ENCODE data around the gene RRP8. TPM values are rescaled to one million over a fixed set of nuclear protein-coding genes. Genes with fewer than 3 reads are reported as not detected.

RRP8 gene
- total RNA-seq, 4 donors from 2014 or later = 13.9 to 34.1 (median 18.2) TPM

- no peak for DNase-seq (ENCODE audit: low spot score in 2 of 2)
- Histone ChIP-seq H3K36me3 (peaks cover 0 to 9% (median 0%) of the 10 kb centered on the region in 3 donors), H3K4me1 (peaks cover 0 to 65% (median 36%) of the 10 kb centered on the region in 4 donors)
Observed at GRCh38 chr11:6637871-6638270, 34.5 kb upstream of the RRP8 start.

GRCh38 chr11:6636480-6636879 is 33.1 kb upstream of the RRP8 start:
- Histone ChIP-seq H3K9me3 (no peaks in the 10 kb centered on the region), H3K4me3 (no peak overlapping the region), H3K4me1 (peaks cover 0 to 65% (median 36%) of the 10 kb centered on the region in 4 donors), H3K27ac (peak overlapping the region in 2 of 4 donors; percentile 26 to 67), H3K36me3 (peaks cover 0 to 23% (median 0%) of the 10 kb centered on the region in 3 donors), H3K27me3 (peaks cover 0 to 2% of the 10 kb centered on the region in 2 donors)
- TF ChIP-seq, protein P1, sequence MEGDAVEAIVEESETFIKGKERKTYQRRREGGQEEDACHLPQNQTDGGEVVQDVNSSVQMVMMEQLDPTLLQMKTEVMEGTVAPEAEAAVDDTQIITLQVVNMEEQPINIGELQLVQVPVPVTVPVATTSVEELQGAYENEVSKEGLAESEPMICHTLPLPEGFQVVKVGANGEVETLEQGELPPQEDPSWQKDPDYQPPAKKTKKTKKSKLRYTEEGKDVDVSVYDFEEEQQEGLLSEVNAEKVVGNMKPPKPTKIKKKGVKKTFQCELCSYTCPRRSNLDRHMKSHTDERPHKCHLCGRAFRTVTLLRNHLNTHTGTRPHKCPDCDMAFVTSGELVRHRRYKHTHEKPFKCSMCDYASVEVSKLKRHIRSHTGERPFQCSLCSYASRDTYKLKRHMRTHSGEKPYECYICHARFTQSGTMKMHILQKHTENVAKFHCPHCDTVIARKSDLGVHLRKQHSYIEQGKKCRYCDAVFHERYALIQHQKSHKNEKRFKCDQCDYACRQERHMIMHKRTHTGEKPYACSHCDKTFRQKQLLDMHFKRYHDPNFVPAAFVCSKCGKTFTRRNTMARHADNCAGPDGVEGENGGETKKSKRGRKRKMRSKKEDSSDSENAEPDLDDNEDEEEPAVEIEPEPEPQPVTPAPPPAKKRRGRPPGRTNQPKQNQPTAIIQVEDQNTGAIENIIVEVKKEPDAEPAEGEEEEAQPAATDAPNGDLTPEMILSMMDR (IDR thresholded peaks at IDR 0.05) = no peak
- no peak for TF ChIP-seq POLR2A (IDR thresholded peaks at IDR 0.05)
- no peak for TF ChIP-seq EP300 (IDR thresholded peaks at IDR 0.05)
- no peak for DNase-seq (ENCODE audit: low spot score in 2 of 2)
- 89 to 94% methylated on average over 3 of the region's 3 CpGs for WGBS, 2 donors

More at GRCh38 chr11:6637871-6638270, 34.5 kb upstream of the RRP8 start:
- 25 to 29% methylated on average over 3 of the region's 3 CpGs for WGBS, 2 donors
- H3K4me3 ChIP-seq = no peak overlapping the region
- H3K9me3 ChIP-seq = no peaks in the 10 kb centered on the region
- no peaks in the 10 kb centered on the region for H3K27me3 ChIP-seq
- no peak overlapping the region for H3K27ac ChIP-seq
- TF ChIP-seq POLR2A (IDR thresholded peaks at IDR 0.05) (no peak), EP300 (IDR thresholded peaks at IDR 0.05) (peak in 1 of 2 donors; percentile 22)

- Histone ChIP-seq H3K9me3 (no peaks in the 10 kb centered on the region), H3K4me1 (peaks cover 0 to 69% (median 36%) of the 10 kb centered on the region in 4 donors), H3K4me3 (no peak overlapping the region), H3K27ac (peak overlapping the region in 3 of 4 donors; percentile 26 to 67 (median 38)), H3K36me3 (peaks cover 0 to 27% (median 0%) of the 10 kb centered on the region in 3 donors), H3K27me3 (peaks cover 0 to 13% of the 10 kb centered on the region in 2 donors)
- TF ChIP-seq, protein P1 (IDR thresholded peaks at IDR 0.05) = no peak
- TF ChIP-seq POLR2A (IDR thresholded peaks at IDR 0.05) = no peak
- TF ChIP-seq EP300 (IDR thresholded peaks at IDR 0.05) = peak; percentile 28 to 70
- 17 to 20% methylated on average over 10 of the region's 10 CpGs for WGBS, 2 donors
- DNase-seq (ENCODE audit: low spot score in 2 of 2) = peak in 1 of 2 donors; percentile 33
Observed at GRCh38 chr11:6635082-6635932, 31.9 kb upstream of the RRP8 start.

DNA sequence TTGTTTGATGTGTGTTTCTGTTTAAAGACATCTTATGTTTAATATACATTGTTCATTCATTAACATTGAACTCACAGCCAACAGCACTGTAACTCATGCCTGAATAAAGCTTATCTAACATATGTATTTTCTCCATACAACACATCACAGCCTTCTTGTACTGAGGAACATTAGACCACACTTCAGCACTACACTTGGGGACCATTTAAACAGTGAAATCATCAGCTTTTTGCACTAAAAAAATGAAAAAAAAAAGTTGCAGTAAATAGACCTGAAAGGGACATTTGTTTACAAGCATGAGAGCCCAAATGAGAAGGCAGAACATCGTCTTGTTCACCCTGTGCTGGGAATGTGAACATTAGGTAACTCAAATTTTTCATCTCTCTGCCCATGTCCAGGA is 31.1 kb upstream of the RRP8 start:
- WGBS, 2 donors = 46 to 56% methylated on average over 1 of the region's 1 CpG
- no peak for DNase-seq (ENCODE audit: low spot score in 2 of 2)
- Histone ChIP-seq H3K4me3 (no peak overlapping the region), H3K27me3 (peaks cover 0 to 13% of the 10 kb centered on the region in 2 donors), H3K9me3 (no peaks in the 10 kb centered on the region), H3K4me1 (peaks cover 0 to 65% (median 36%) of the 10 kb centered on the region in 4 donors), H3K36me3 (peaks cover 0 to 35% (median 0%) of the 10 kb centered on the region in 3 donors), H3K27ac (peak overlapping the region in 2 of 4 donors; percentile 26 to 67)
- TF ChIP-seq, protein P1 (IDR thresholded peaks at IDR 0.05) = no peak
- TF ChIP-seq EP300 (IDR thresholded peaks at IDR 0.05) = no peak

GRCh38 chr11:6633422-6634408 is 30.3 kb upstream of the RRP8 start:
- DNase-seq (ENCODE audit: low spot score in 2 of 2) = no peak
- H3K27me3 ChIP-seq = peaks cover 0 to 13% of the 10 kb centered on the region in 2 donors
- WGBS, 2 donors = 94 to 98% methylated on average over 16 of the region's 16 CpGs
- TF ChIP-seq, protein P1 (IDR thresholded peaks at IDR 0.05) = no peak
- TF ChIP-seq EP300 (IDR thresholded peaks at IDR 0.05) = no peak
- TF ChIP-seq POLR2A (IDR thresholded peaks at IDR 0.05) = no peak
- H3K9me3 ChIP-seq = no peaks in the 10 kb centered on the region
- H3K36me3 ChIP-seq = peaks cover 0 to 37% (median 0%) of the 10 kb centered on the region in 3 donors
- no peak overlapping the region for H3K4me3 ChIP-seq
- H3K4me1 ChIP-seq = peaks cover 0 to 56% (median 35%) of the 10 kb centered on the region in 4 donors
- H3K27ac ChIP-seq = peak overlapping the region in 2 of 4 donors; percentile 26 to 67

All from tibial nerve (tissue), 4 donors.